Gastroesophageal sphincter (tissue), 4 donors: ENCODE data around the gene TNFRSF19. TPM values are rescaled to one million over a fixed set of nuclear protein-coding genes. Genes with fewer than 3 reads are reported as not detected.
A peak's percentile ranks its signal among the peaks of the same experiment; 100 is the strongest.

Experiments used
- ATAC-seq: fragments of 150-250 bp; one replicate; pipeline ENCODE4 v1.9.1; 2016; ENCODE audit warnings: mild to moderate bottlenecking, moderate library complexity
- H3K27ac ChIP-seq, 4 donors: fragments of 200-600 bp; sonication (generic) in 3 of 4; 1 replicate in 3 of 4; 2 replicates in 1 of 4; pipeline ENCODE4 v1.5.1; 2016 to 2019
- H3K27me3 ChIP-seq: fragments of 200-600 bp; sonication (generic); one replicate; pipeline ENCODE4 v1.5.1; 2019
- H3K36me3 ChIP-seq, 2 donors: fragments of 200-600 bp; sonication (generic); one replicate each; pipeline ENCODE4 v1.5.1; 2019; ENCODE audit warnings: control low read depth in 1 of 2
- H3K4me1 ChIP-seq, 3 donors: fragments of 200-600 bp; sonication (generic); 1 replicate in 2 of 3; 2 replicates in 1 of 3; pipeline ENCODE4 v1.5.1; 2016 to 2019; ENCODE audit warnings: control low read depth in 2 of 3
- H3K4me3 ChIP-seq, 2 donors: fragments of 200-600 bp; sonication (generic); one replicate each; pipeline ENCODE4 v1.5.1; 2019; ENCODE audit warnings: mild to moderate bottlenecking in 1 of 2, moderate library complexity in 1 of 2
- H3K9me3 ChIP-seq, 3 donors: fragments of 200-600 bp; sonication (generic); one replicate each; pipeline ENCODE4 v1.5.1; 2017 to 2019; ENCODE audit warnings: control low read depth in 2 of 3
- EP300 ChIP-seq: sonication (generic); formaldehyde crosslinking; IDR thresholded peaks from one replicate; pipeline ENCODE4 v1.6.1; 2017; ENCODE audit warnings: antibody characterized with exemption, mild to moderate bottlenecking
- POLR2A ChIP-seq, 2 donors: fragments of 450-650 bp; IDR thresholded peaks; one replicate each; pipeline ENCODE4 v1.6.1; 2017; ENCODE audit warnings: antibody characterized with exemption in 2 of 2, mild to moderate bottlenecking in 2 of 2, moderate library complexity in 1 of 2
- POLR2AphosphoS5 ChIP-seq: sonication (generic); formaldehyde crosslinking; IDR thresholded peaks from one replicate; pipeline ENCODE4 v1.6.1; 2017; ENCODE audit warnings: antibody characterized with exemption
- WGBS, 2 donors: methylation state at CpG; one replicate each; pipeline ENCODE4 v1.1.5; 2018; ENCODE audit warnings: low coverage in 1 of 2; 5-methylcytosine and 5-hydroxymethylcytosine counted together
- total RNA-seq, 4 donors: library from RNA; depleted of rRNA; stranded (reverse); fragments of >200 nt; gene quantifications; one replicate each; pipeline ENCODE4 v1.1.0, GENCODE V29; 2016
- TF ChIP-seq, protein P1 (sequence below), 4 experiments: fragments of 200-600 bp in 2 of 4; fragments of 450-650 bp in 2 of 4; sonication (generic) in 1 of 4; IDR thresholded peaks; one replicate each; pipeline ENCODE4 v1.5.1; 2017 to 2019; ENCODE audit warnings: antibody characterized with exemption in 4 of 4, mild to moderate bottlenecking in 2 of 4, moderate library complexity in 2 of 4

TNFRSF19 gene
- total RNA-seq, 4 donors from 2014 or later = 4.1 to 14.7 (median 8.2) TPM

GRCh38 chr13:23552661-23553060 is 17.6 kb upstream of the TNFRSF19 start:
- ATAC-seq = no peak
- WGBS, 2 donors = 100% methylated on average over 1 to 2 of the region's 2 CpGs

GRCh38 chr13:23554000-23554399 is 16.2 kb upstream of the TNFRSF19 start:
- Histone ChIP-seq H3K36me3 (no peaks in the 10 kb centered on the region), H3K27ac (no peak overlapping the region), H3K9me3 (no peaks in the 10 kb centered on the region), H3K4me1 (peaks cover 0 to 21% (median 0%) of the 10 kb centered on the region in 3 donors), H3K4me3 (no peak overlapping the region), H3K27me3 (no peaks in the 10 kb centered on the region)
- 58 to 100% methylated on average over 1 to 2 of the region's 3 CpGs for whole genome bisulfite sequencing, 2 donors
- TF ChIP-seq EP300 (no peak), POLR2AphosphoS5 (no peak), POLR2A (IDR thresholded peaks at IDR 0.05) (no peak)
- TF ChIP-seq, protein P1, sequence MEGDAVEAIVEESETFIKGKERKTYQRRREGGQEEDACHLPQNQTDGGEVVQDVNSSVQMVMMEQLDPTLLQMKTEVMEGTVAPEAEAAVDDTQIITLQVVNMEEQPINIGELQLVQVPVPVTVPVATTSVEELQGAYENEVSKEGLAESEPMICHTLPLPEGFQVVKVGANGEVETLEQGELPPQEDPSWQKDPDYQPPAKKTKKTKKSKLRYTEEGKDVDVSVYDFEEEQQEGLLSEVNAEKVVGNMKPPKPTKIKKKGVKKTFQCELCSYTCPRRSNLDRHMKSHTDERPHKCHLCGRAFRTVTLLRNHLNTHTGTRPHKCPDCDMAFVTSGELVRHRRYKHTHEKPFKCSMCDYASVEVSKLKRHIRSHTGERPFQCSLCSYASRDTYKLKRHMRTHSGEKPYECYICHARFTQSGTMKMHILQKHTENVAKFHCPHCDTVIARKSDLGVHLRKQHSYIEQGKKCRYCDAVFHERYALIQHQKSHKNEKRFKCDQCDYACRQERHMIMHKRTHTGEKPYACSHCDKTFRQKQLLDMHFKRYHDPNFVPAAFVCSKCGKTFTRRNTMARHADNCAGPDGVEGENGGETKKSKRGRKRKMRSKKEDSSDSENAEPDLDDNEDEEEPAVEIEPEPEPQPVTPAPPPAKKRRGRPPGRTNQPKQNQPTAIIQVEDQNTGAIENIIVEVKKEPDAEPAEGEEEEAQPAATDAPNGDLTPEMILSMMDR (IDR thresholded peaks at IDR 0.05) = no peak
- no peak for ATAC-seq

More at GRCh38 chr13:23552661-23553060, 17.6 kb upstream of the TNFRSF19 start:
- H3K9me3 ChIP-seq = no peaks in the 10 kb centered on the region
- H3K27ac ChIP-seq = peak overlapping the region in 1 of 4 donors; percentile 61
- no peaks in the 10 kb centered on the region for H3K27me3 ChIP-seq
- H3K4me3 ChIP-seq = no peak overlapping the region
- no peaks in the 10 kb centered on the region for H3K36me3 ChIP-seq
- no peak for TF ChIP-seq POLR2A (IDR thresholded peaks at IDR 0.05)
- no peak for TF ChIP-seq POLR2AphosphoS5
- peaks cover 0 to 20% (median 3%) of the 10 kb centered on the region in 3 donors for H3K4me1 ChIP-seq

DNA sequence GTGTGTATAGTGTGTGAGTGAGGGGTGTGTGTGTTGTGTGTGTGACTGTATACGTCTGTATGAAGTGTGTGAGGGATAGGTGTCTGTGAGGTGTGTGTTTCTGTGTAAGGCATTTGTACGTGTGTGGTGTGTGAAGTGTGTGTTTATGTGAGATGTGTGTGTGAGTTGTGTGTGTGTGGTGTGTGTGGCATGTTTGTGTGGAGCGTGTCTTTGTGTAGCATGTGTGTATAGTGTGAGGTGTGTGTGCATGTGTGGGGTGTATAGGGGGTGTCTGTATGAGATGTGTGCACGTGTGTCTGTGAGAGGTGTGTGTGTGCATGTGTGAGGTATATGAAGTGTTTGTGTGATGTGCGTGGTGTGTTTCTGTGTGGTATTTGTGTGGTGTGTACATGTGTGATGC is 13.2 kb upstream of the TNFRSF19 start:
- peaks cover 0 to 26% (median 0%) of the 10 kb centered on the region in 3 donors for H3K4me1 ChIP-seq
- ATAC-seq = no peak
- H3K4me3 ChIP-seq = no peak overlapping the region
- TF ChIP-seq POLR2A (IDR thresholded peaks at IDR 0.05) (no peak), EP300 (no peak), POLR2AphosphoS5 (no peak)
- TF ChIP-seq, protein P1 (IDR thresholded peaks at IDR 0.05) = no peak
- H3K27ac ChIP-seq = no peak overlapping the region
- 87 to 88% methylated on average over 3 to 5 of the region's 5 CpGs for WGBS, 2 donors
- H3K36me3 ChIP-seq = no peaks in the 10 kb centered on the region
- no peaks in the 10 kb centered on the region for H3K27me3 ChIP-seq
- no peaks in the 10 kb centered on the region for H3K9me3 ChIP-seq

GRCh38 chr13:23557733-23558132 is 12.5 kb upstream of the TNFRSF19 start:
- Histone ChIP-seq H3K27me3 (no peaks in the 10 kb centered on the region), H3K4me3 (no peak overlapping the region), H3K27ac (no peak overlapping the region), H3K9me3 (no peaks in the 10 kb centered on the region), H3K36me3 (no peaks in the 10 kb centered on the region), H3K4me1 (peaks cover 0 to 22% (median 0%) of the 10 kb centered on the region in 3 donors)
- ATAC-seq = no peak
- 100% methylated on average over 2 of the region's 2 CpGs for WGBS, 2 donors
- TF ChIP-seq POLR2A (IDR thresholded peaks at IDR 0.05) = no peak
- no peak for TF ChIP-seq POLR2AphosphoS5
- no peak for TF ChIP-seq EP300
- TF ChIP-seq, protein P1 (IDR thresholded peaks at IDR 0.05) = no peak

- WGBS, 2 donors = 16 to 18% methylated on average over 13 to 14 of the region's 14 CpGs
- TF ChIP-seq POLR2AphosphoS5 (peak; percentile 81), EP300 (no peak)
- H3K27ac ChIP-seq = peak overlapping the region; percentile 71 to 83 (median 77)
- ATAC-seq = peak; percentile 89
- H3K9me3 ChIP-seq = no peaks in the 10 kb centered on the region
- H3K4me3 ChIP-seq = peak overlapping the region; percentile 27 to 29
- peaks cover 0 to 22% (median 0%) of the 10 kb centered on the region in 3 donors for H3K4me1 ChIP-seq
- H3K36me3 ChIP-seq = no peaks in the 10 kb centered on the region
- H3K27me3 ChIP-seq = no peaks in the 10 kb centered on the region
Observed at GRCh38 chr13:23558675-23559536, 11.3 kb upstream of the TNFRSF19 start.
